Right renal cortex interstitium (tissue), 3 donors: ENCODE data around the gene CYP4A11. TPM values are rescaled to one million over a fixed set of nuclear protein-coding genes. Genes with fewer than 3 reads are reported as not detected.
"Not testable (repeated sequence)": the region's sequence is repeated elsewhere in the genome, so short reads cannot be mapped to it uniquely, and the experiment has no call there.

Experiments
- DNase-seq, 3 donors: peaks; one replicate each; pipeline ENCODE4 v3.0.0-alpha.2; 2013; ENCODE audit warnings: low read depth in 3 of 3, low spot score in 2 of 3
- polyA plus RNA-seq, 3 donors: library from polyadenylated mRNA; unstranded; fragments of 120-200 nt; gene quantifications; one replicate each; pipeline ENCODE4 v1.2.1, GENCODE V29; 2013; ENCODE audit not compliant: insufficient read length in 3 of 3

Gene CYP4A11
- polyA plus RNA-seq, 3 donors, result 30.0 to 50.3 (median 48.1) TPM

DNA sequence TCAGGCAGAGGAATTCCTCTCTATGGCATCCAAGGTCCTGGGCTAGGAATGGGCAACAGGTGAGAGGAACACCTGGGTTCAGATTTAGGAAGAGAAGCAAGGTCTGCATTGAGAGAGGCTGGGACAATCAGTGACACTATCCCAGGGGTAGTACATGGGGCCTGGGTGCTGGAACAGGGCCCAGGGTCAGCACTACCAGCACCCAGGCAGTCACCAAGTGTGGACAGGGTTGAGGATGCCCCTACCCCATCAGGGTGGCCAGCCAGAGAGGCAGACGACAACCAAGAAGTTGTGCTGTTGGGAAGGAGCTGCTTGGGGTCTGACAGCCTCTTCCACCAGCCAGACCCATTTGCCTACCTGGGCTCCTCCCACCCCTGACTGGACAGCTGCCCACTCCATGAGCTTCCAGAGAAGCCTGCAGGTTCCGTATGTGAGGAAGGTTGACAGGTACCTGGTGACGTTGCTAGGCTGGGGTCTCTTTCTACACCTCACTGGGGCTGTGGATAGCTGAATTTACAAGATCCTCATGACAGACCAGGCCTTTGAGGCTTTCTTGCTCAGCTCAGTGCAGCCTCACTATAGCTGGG lies 13.9 kb downstream of the CYP4A11 start:
- no peak for DNase-seq

DNA sequence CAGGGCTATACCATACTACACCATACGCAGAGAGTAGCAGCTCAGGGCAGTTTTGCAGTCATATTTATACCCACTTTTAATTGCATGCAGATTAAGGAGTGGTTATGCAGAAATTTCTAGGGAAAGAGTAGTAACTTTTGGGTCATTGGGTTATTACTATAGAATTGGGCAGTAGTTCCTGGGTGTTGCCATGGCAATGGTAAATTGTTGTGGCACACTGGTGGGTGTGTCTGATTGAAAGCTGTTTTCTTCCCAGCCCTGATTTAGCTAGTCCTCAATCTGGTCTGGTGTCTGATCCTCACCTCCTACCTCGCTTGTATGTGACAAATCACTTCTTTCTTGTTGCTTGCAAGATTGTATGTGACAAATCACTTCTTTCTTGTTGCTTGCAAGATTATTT lies 30.5 kb downstream of the CYP4A11 start:
- no peak for DNase-seq

DNA sequence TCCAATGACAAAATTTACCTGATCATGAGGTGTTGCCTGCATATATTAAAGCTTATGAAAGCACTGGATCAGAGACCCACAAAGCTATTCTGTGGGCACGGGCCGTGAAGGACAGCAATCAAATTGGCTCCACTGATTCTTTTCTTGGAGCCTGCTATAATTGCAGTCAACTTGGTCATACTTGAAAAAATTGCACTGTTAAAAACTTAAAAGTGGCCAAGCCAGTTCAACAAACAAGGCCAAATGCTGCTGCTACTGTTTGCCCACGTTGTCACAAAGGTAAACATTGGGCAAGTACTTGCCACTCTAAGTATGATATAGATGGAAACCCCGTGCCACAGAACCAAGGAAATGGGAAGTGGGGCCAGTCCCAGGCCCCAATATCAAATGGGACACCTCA lies 37.8 kb downstream of the CYP4A11 start:
- DNase-seq, result no peak

DNA sequence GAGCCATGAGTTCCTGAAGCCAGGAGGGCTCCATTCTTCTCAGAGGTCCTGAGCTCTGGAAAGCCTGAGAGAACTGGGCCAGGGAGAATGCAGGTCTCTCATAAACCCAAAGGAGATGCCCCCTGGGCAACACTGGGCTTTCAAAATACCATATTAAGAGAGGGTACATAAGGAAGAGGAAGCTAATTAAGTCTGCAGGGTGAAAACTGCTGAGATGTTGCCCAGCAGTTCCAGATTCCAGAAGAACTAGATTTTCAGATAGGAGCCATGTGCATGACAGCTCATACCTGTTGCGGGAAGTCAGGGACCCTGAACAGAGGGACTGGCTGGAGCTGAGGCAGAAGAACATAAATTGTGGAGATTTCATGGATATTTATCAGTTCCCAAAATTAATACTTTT lies 40.9 kb downstream of the CYP4A11 start:
- no peak for DNase-seq

DNA sequence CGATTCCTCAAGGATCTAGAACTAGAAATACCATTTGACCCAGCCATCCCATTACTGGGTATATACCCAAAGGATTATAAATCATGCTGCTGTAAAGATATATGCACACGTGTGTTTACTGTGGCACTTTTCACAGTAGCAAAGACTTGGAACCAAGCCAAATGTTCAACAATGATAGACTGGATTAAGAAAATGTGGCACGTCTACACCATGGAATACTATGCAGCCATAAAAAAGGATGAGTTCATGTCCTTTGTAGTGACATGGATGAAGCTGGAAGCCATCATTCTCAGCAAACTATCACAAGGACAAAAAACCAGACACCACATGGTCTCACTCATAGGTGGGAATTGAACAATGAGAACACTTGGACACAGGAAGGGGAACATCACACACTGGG lies 59.6 kb downstream of the CYP4A11 start:
- not testable (repeated sequence) for DNase-seq

Other genes starting within 250 kb of the CYP4A11 start
- gene EFCAB14, start 222.4 kb downstream of the CYP4A11 start, polyA plus RNA-seq, result 100 to 1,000 TPM; 109 to 111 (median 110) TPM
- gene CYP4B1, start 142.4 kb downstream of the CYP4A11 start, polyA plus RNA-seq, result 1 to 10 TPM in 2 of 3 donors, under 1 TPM in 1; 0.79 to 2.3 (median 2.3) TPM
- 10 to 100 TPM; 10.0 to 13.2 (median 12.3) TPM for gene CYP4X1, start 82.2 kb upstream of the CYP4A11 start, polyA plus RNA-seq
- under 1 TPM; 0.12 to 0.24 (median 0.15) TPM for gene CYP4Z1, start 125.8 kb upstream of the CYP4A11 start, polyA plus RNA-seq
- gene CYP4A22, start 196.0 kb upstream of the CYP4A11 start, polyA plus RNA-seq, result 1 to 10 TPM; 5.1 to 7.5 (median 6.6) TPM
- 10 to 100 TPM; 38.9 to 51.8 (median 43.7) TPM for gene PDZK1IP1, start 248.6 kb upstream of the CYP4A11 start, polyA plus RNA-seq